ENCODE results near the gene TMPRSS3.

The TMPRSS3 gene

GRCh38 chr21:42384989-42385388 is 10.9 kb downstream of the TMPRSS3 start:
- FAIRE-seq (no peak), DNase-seq (ENCODE audit: insufficient read length, low spot score) (no peak)
- TF ChIP-seq CTCF (IDR thresholded peaks at IDR 0.05; ENCODE audit: insufficient read depth, missing control alignments): no peak

DNA sequence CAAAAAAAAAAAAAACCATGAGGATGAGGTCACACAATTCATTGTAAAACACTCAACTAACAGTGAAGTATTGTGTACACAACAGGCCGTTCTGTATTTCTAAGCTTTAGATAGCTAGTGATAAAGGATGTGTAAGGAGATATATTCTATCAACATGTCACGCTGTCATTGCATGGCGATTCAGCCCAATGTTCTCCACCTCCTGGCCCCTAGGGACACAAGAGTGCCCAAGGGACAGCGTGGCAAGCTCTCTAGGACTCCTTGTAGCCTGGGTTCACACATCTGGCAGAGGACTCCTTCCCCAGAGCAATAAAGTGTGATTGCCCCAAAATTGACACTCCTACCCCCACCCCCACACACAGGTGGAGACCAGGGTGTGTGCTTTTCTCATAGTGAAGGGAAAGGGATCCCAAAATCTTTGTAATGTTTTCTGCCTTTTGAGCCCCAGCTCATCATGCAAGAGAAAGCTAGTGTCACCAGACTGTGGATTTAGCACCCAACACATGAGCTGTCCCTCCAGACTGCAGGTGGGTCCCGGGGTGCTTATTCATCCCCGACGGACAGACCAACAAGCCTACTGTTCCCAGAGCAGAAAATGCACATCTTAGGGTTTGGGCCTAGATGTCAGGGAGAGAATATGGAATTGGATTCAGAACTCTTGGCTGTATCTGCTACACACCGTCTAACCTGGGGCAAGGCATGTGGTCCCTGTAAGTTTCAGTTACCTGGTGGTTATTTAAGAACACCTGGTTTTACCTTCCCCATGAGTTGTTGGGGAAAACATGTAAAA is 11.5 kb downstream of the TMPRSS3 start:
- TF ChIP-seq CTCF (IDR thresholded peaks at IDR 0.05; ENCODE audit: insufficient read depth, missing control alignments): no peak
- FAIRE-seq (no peak), DNase-seq (ENCODE audit: insufficient read length, low spot score) (no peak)

DNA sequence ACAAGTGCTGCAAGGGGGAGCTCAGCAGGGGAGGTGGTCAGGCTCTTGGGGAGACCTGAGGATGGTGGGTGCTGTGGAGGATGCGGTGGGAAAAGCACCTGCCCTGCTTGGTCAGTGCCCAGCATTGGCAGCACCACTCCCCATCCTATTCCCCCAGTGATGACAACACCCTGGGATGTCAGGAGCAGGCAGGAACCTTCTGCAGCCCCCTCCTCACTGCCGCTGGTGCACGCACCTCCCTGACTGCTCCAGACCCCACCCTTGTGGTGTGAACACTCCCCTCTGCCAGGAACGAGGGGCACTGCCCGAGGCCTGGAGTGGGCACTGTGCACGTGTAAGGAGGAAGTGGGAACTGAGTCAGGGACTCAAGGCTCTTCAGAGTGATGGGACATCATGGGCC is 12.5 kb downstream of the TMPRSS3 start:
- no peak for DNase-seq (ENCODE audit: insufficient read length, low spot score)
- TF ChIP-seq CTCF (IDR thresholded peaks at IDR 0.05; ENCODE audit: insufficient read depth, missing control alignments): no peak
- FAIRE-seq: no peak

- FAIRE-seq: no peak
These were observed 12.9 kb downstream of the TMPRSS3 start for GRCh38 chr21:42382915-42383314.

DNA sequence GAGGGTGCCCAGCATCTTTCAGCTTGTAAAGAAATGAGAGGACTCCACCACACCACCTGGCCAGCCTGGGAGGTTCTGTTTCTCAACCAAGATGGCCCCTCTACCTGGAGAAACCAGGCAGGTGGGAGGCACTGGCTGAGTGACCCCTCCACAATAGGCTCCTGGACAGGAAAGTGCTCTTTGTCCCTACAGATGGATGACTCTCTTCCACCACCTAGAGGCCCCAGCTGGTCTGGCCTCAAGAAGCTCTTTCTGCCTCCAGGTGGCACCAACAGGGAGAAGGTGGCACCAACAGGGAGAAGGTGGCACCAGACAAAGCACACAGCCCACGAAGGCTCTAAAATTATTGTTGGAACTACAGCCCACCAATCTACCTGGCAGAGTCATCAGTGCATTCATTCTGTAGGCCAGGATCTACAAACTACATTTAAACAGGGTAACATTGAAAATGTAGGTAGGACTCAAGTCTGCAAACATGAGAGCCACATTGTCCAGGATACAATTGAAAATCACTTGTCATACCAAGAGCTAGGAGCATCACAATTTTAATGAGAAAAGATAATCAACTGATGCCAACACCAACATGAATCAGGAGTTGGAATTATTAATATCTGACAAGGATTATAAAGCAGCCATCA is 14.4 kb downstream of the TMPRSS3 start:
- TF ChIP-seq CTCF (IDR thresholded peaks at IDR 0.05; ENCODE audit: insufficient read depth, missing control alignments): peak; percentile 50
- DNase-seq (ENCODE audit: insufficient read length, low spot score) (no peak), FAIRE-seq (no peak)

More at GRCh38 chr21:42382915-42383314, 12.9 kb downstream of the TMPRSS3 start:
- no peak for TF ChIP-seq CTCF (IDR thresholded peaks at IDR 0.05; ENCODE audit: insufficient read depth, missing control alignments)
- no peak for DNase-seq (ENCODE audit: insufficient read length, low spot score)

GRCh38 chr21:42379426-42380215 is 16.2 kb downstream of the TMPRSS3 start:
- FAIRE-seq (no peak), DNase-seq (ENCODE audit: insufficient read length, low spot score) (no peak)
- no peak for TF ChIP-seq CTCF (IDR thresholded peaks at IDR 0.05; ENCODE audit: insufficient read depth, missing control alignments)
